Fibroblast of pulmonary artery (primary cell): ENCODE measurements around the gene PSENEN.
A peak's percentile ranks its signal among the peaks of the same experiment; 100 is the strongest.
"Not testable (repeated sequence)": the region's sequence is repeated elsewhere in the genome, so short reads cannot be mapped to it uniquely, and the experiment has no call there.

ENCODE experiments used
- DNase-seq: peaks from one replicate; pipeline ENCODE4 v3.0.0-alpha.2; 2010; ENCODE audit warnings: low read depth
- H3K4me3 ChIP-seq: replicated peaks from 2 replicates; pipeline ENCODE4 v1.5.1; 2011; ENCODE audit warnings: low read depth, mild to moderate bottlenecking, control low read depth, low read length, moderate library complexity
- CTCF ChIP-seq: IDR thresholded peaks from 2 replicates; pipeline ENCODE4 v1.5.1; 2011; ENCODE audit warnings: mild to moderate bottlenecking, control low read depth, low read length, inconsistent platforms; ENCODE audit errors: missing control alignments

PSENEN gene

GRCh38 chr19:35719402-35720162, 25.9 kb upstream of the PSENEN start:
- no peak for TF ChIP-seq CTCF
- no peak for DNase-seq
- peak overlapping the region; percentile 81 for H3K4me3 ChIP-seq

- H3K4me3 ChIP-seq: no peak overlapping the region
- no peak for TF ChIP-seq CTCF
- no peak for DNase-seq
These were observed 25.3 kb upstream of the PSENEN start for GRCh38 chr19:35720163-35720524.

- TF ChIP-seq CTCF: no peak
- no peak for DNase-seq
- H3K4me3 ChIP-seq: no peak overlapping the region
These were observed 24.8 kb upstream of the PSENEN start for GRCh38 chr19:35720648-35721047.

- no peak for DNase-seq
- no peak overlapping the region for H3K4me3 ChIP-seq
- no peak for TF ChIP-seq CTCF
These were observed 24.1 kb upstream of the PSENEN start for GRCh38 chr19:35721374-35721773.

GRCh38 chr19:35722461-35722860, 23.0 kb upstream of the PSENEN start:
- no peak for TF ChIP-seq CTCF
- DNase-seq: no peak
- H3K4me3 ChIP-seq: no peak overlapping the region

GRCh38 chr19:35722897-35723296, 22.6 kb upstream of the PSENEN start:
- no peak for TF ChIP-seq CTCF
- H3K4me3 ChIP-seq: no peak overlapping the region
- DNase-seq: no peak

- no peak for DNase-seq
- H3K4me3 ChIP-seq: no peak overlapping the region
- TF ChIP-seq CTCF: no peak
These were observed 21.8 kb upstream of the PSENEN start for GRCh38 chr19:35723671-35724070.

GRCh38 chr19:35724132-35724531, 21.3 kb upstream of the PSENEN start:
- H3K4me3 ChIP-seq, DNase-seq: not testable (repeated sequence)
